GM23248 (cell line): Measurements from ENCODE around the gene DDAH1. TPM values are rescaled to one million over a fixed set of nuclear protein-coding genes. Genes with fewer than 3 reads are reported as not detected.

Experiments
- DNase-seq: peaks from one replicate; pipeline ENCODE4 v3.0.0-alpha.2; 2015
- H2AFZ ChIP-seq: fragments of 200-600 bp; sonication (generic); 2 replicates; pipeline ENCODE4 v1.6.1; 2016; ENCODE audit warnings: antibody characterized with exemption
- H3F3A ChIP-seq: fragments of 200-600 bp; sonication (generic); 2 replicates; pipeline ENCODE4 v1.6.1; 2016; ENCODE audit warnings: mild to moderate bottlenecking, antibody characterized with exemption, mixed run types; ENCODE audit not compliant: insufficient read depth
- H3K27ac ChIP-seq: fragments of 200-600 bp; sonication (generic); 2 replicates; pipeline ENCODE4 v1.5.1; 2016; ENCODE audit warnings: mild to moderate bottlenecking
- H3K27me3 ChIP-seq: fragments of 200-600 bp; sonication (generic); replicated peaks from 2 replicates; pipeline ENCODE4 v1.6.1; 2016; ENCODE audit warnings: mild to moderate bottlenecking; ENCODE audit not compliant: insufficient read depth
- H3K36me3 ChIP-seq: fragments of 200-600 bp; sonication (generic); 2 replicates; pipeline ENCODE4 v1.6.1; 2016; ENCODE audit warnings: low read depth, mild to moderate bottlenecking
- H3K4me1 ChIP-seq: fragments of 200-600 bp; sonication (generic); 2 replicates; pipeline ENCODE4 v1.6.1; 2016; ENCODE audit warnings: mild to moderate bottlenecking; ENCODE audit not compliant: insufficient read depth
- H3K4me2 ChIP-seq: fragments of 200-600 bp; sonication (generic); one replicate; pipeline ENCODE4 v1.6.1; 2016; ENCODE audit warnings: mild to moderate bottlenecking; ENCODE audit not compliant: unreplicated experiment
- H3K4me3 ChIP-seq: fragments of 200-600 bp; sonication (generic); 2 replicates; pipeline ENCODE4 v1.5.1; 2016; ENCODE audit warnings: mild to moderate bottlenecking
- H3K79me2 ChIP-seq: fragments of 200-600 bp; sonication (generic); 2 replicates; pipeline ENCODE4 v1.6.1; 2016; ENCODE audit warnings: mild to moderate bottlenecking; ENCODE audit not compliant: insufficient read depth
- H3K9ac ChIP-seq: fragments of 200-600 bp; sonication (generic); 2 replicates; pipeline ENCODE4 v1.6.1; 2016; ENCODE audit warnings: mild to moderate bottlenecking
- H3K9me2 ChIP-seq: fragments of 200-600 bp; sonication (generic); 2 replicates; pipeline ENCODE4 v1.6.1; 2016; ENCODE audit warnings: mixed run types, mild to moderate bottlenecking, moderate library complexity; ENCODE audit not compliant: insufficient read depth
- H3K9me3 ChIP-seq: fragments of 200-600 bp; sonication (generic); one replicate; pipeline ENCODE4 v1.6.1; 2017; ENCODE audit warnings: low read depth
- H4K20me1 ChIP-seq: fragments of 200-600 bp; sonication (generic); 2 replicates; pipeline ENCODE4 v1.6.0; 2016; ENCODE audit not compliant: insufficient read depth
- EZH2 ChIP-seq: fragments of 200-600 bp; sonication (generic); IDR thresholded peaks from 2 replicates; pipeline ENCODE4 v1.6.1; 2018; ENCODE audit warnings: antibody characterized with exemption, mild to moderate bottlenecking; ENCODE audit not compliant: insufficient read depth, poor library complexity, severe bottlenecking
- EZH2phosphoT487 ChIP-seq: fragments of 200-600 bp; sonication (generic); IDR thresholded peaks from 2 replicates; pipeline ENCODE4 v1.6.1; 2018; ENCODE audit warnings: antibody characterized with exemption, moderate library complexity, mild to moderate bottlenecking, low read depth; ENCODE audit not compliant: insufficient read depth
- WGBS, 2 experiments: methylation state at CpG; one replicate each; pipeline ENCODE4 v1.1.6; 2015 to 2017; ENCODE audit warnings: low lambda C conversion rate in 2 of 2, low coverage in 1 of 2; ENCODE audit errors: missing lambda C conversion rate in 2 of 2; 5-methylcytosine and 5-hydroxymethylcytosine counted together
- in situ Hi-C: fragments of 300-500 bp; cut with MboI; formaldehyde crosslinking; loops from 2 replicates; pipeline ENCODE4 v1.15.0; 2020
- polyA plus RNA-seq: library from polyadenylated mRNA; unstranded; fragments of >200 nt; fragmentation: Nextera tagmentation; extraction: Ambion mirVana; gene quantifications from 2 replicates; pipeline ENCODE4 v1.2.1, GENCODE V29; 2016
- total RNA-seq: library from RNA; depleted of rRNA; stranded (reverse); fragments of >200 nt; shearing (Covaris generic); gene quantifications from 2 replicates; pipeline ENCODE4 v1.2.3, GENCODE V29; 2014

The DDAH1 gene
- total and polyA plus RNA-seq, 2 experiments from 2014 or later: 168 to 238 TPM

GRCh38 chr1:85289848-85290335 is 175.1 kb downstream of the DDAH1 start:
- H2AFZ ChIP-seq: no peak overlapping the region
- WGBS, 2 experiments: 94 to 98% methylated on average over 4 of the region's 4 CpGs
- H3K4me3 ChIP-seq: no peak overlapping the region
- no peak overlapping the region for H3K9ac ChIP-seq
- peak overlapping the region; percentile 29 for H3K4me2 ChIP-seq
- DNase-seq: no peak
- H3K4me1 ChIP-seq: peaks cover 33% of the 10 kb centered on the region
- no peaks in the 10 kb centered on the region for H4K20me1 ChIP-seq
- TF ChIP-seq EZH2phosphoT487 (no peak), EZH2 (no peak)
- in situ Hi-C loops: no loop called here
- peaks cover 28% of the 10 kb centered on the region for H3F3A ChIP-seq
- H3K36me3 ChIP-seq: no peaks in the 10 kb centered on the region
- no peaks in the 10 kb centered on the region for H3K79me2 ChIP-seq
- peak overlapping the region; percentile 58; the same call in 1 of the 2 replicates for H3K27ac ChIP-seq
- H3K27me3 ChIP-seq: no peaks in the 10 kb centered on the region
- no peaks in the 10 kb centered on the region for H3K9me2 ChIP-seq
- H3K9me3 ChIP-seq: no peaks in the 10 kb centered on the region

GRCh38 chr1:85289207-85289847 is 175.6 kb downstream of the DDAH1 start:
- H2AFZ ChIP-seq: no peak overlapping the region
- in situ Hi-C loops: no loop called here
- H3K9me3 ChIP-seq: no peaks in the 10 kb centered on the region
- H3K4me1 ChIP-seq: peaks cover 31% of the 10 kb centered on the region
- no peak overlapping the region for H3K4me3 ChIP-seq
- peak; percentile 97 for DNase-seq
- H3K4me2 ChIP-seq: peak overlapping the region; percentile 29
- 53 to 57% methylated on average over 9 of the region's 9 CpGs for WGBS, 2 experiments
- no peak overlapping the region for H3K9ac ChIP-seq
- no peaks in the 10 kb centered on the region for H3K27me3 ChIP-seq
- peak overlapping the region; percentile 58; the same call in 1 of the 2 replicates for H3K27ac ChIP-seq
- no peaks in the 10 kb centered on the region for H3K9me2 ChIP-seq
- no peak for TF ChIP-seq EZH2
- no peak for TF ChIP-seq EZH2phosphoT487
- H4K20me1 ChIP-seq: no peaks in the 10 kb centered on the region
- no peaks in the 10 kb centered on the region for H3K36me3 ChIP-seq
- H3F3A ChIP-seq: peaks cover 28% of the 10 kb centered on the region
- H3K79me2 ChIP-seq: no peaks in the 10 kb centered on the region

GRCh38 chr1:85284202-85284601 is 180.8 kb downstream of the DDAH1 start:
- TF ChIP-seq EZH2phosphoT487 (no peak), EZH2 (no peak)
- Histone ChIP-seq H3K79me2 (no peaks in the 10 kb centered on the region), H3F3A (peaks cover 6% of the 10 kb centered on the region), H2AFZ (no peak overlapping the region), H3K4me3 (no peak overlapping the region), H3K4me1 (peaks cover 6% of the 10 kb centered on the region), H3K9ac (no peak overlapping the region), H3K27me3 (no peaks in the 10 kb centered on the region), H3K4me2 (no peak overlapping the region), H3K27ac (no peak overlapping the region), H4K20me1 (no peaks in the 10 kb centered on the region), H3K36me3 (no peaks in the 10 kb centered on the region), H3K9me2 (no peaks in the 10 kb centered on the region), H3K9me3 (no peaks in the 10 kb centered on the region)
- WGBS, 2 experiments: 86 to 100% methylated on average over 1 to 2 of the region's 2 CpGs
- in situ Hi-C loops: no loop called here
- DNase-seq: no peak

GRCh38 chr1:85283475-85284199 is 181.3 kb downstream of the DDAH1 start:
- Histone ChIP-seq H2AFZ (no peak overlapping the region), H3K27ac (no peak overlapping the region), H3K36me3 (no peaks in the 10 kb centered on the region), H3K4me2 (no peak overlapping the region), H3K9me3 (no peaks in the 10 kb centered on the region), H3K27me3 (no peaks in the 10 kb centered on the region), H4K20me1 (no peaks in the 10 kb centered on the region), H3K4me1 (peaks cover 8% of the 10 kb centered on the region), H3K79me2 (no peaks in the 10 kb centered on the region), H3F3A (peaks cover 11% of the 10 kb centered on the region), H3K9ac (no peak overlapping the region), H3K4me3 (no peak overlapping the region), H3K9me2 (no peaks in the 10 kb centered on the region)
- no peak for TF ChIP-seq EZH2phosphoT487
- TF ChIP-seq EZH2: no peak
- DNase-seq: no peak
- 75% methylated on average over 10 of the region's 11 CpGs for WGBS, 2 experiments
- in situ Hi-C loops: no loop called here
